Nephron (organoid): Measurements from ENCODE around the gene SOD1.

Experiments
- H3K27ac Mint-ChIP-seq, 3 experiments: 2 replicates each; pipeline ENCODE4 v1.8.0; 2020; ENCODE audit warnings: mixed read lengths in 3 of 3, mild to moderate bottlenecking in 2 of 3, moderate library complexity in 1 of 3
- H3K27me3 Mint-ChIP-seq: 2 replicates; pipeline ENCODE4 v1.8.0; 2021; ENCODE audit warnings: low read depth, mild to moderate bottlenecking, moderate library complexity, mixed read lengths
- H3K36me3 Mint-ChIP-seq: 2 replicates; pipeline ENCODE4 v1.8.0; 2020; ENCODE audit warnings: low read depth, mixed read lengths
- H3K4me1 Mint-ChIP-seq: 2 replicates; pipeline ENCODE4 v1.8.0; 2020; ENCODE audit warnings: mixed read lengths
- H3K4me3 Mint-ChIP-seq, 3 experiments: 2 replicates each; pipeline ENCODE4 v1.8.0; 2020; ENCODE audit warnings: mild to moderate bottlenecking in 3 of 3, mixed read lengths in 3 of 3, moderate library complexity in 2 of 3
- H3K9me3 Mint-ChIP-seq: 2 replicates; pipeline ENCODE4 v1.8.0; 2020; ENCODE audit warnings: mixed read lengths
- TF ChIP-seq, protein P1 (sequence below), 3 experiments: fragments of 200-600 bp; sonication (generic); IDR thresholded peaks; one replicate each; pipeline ENCODE4 v1.5.0; 2021; ENCODE audit warnings: antibody characterized with exemption in 3 of 3; ENCODE audit not compliant: unreplicated experiment in 3 of 3

The SOD1 gene

DNA sequence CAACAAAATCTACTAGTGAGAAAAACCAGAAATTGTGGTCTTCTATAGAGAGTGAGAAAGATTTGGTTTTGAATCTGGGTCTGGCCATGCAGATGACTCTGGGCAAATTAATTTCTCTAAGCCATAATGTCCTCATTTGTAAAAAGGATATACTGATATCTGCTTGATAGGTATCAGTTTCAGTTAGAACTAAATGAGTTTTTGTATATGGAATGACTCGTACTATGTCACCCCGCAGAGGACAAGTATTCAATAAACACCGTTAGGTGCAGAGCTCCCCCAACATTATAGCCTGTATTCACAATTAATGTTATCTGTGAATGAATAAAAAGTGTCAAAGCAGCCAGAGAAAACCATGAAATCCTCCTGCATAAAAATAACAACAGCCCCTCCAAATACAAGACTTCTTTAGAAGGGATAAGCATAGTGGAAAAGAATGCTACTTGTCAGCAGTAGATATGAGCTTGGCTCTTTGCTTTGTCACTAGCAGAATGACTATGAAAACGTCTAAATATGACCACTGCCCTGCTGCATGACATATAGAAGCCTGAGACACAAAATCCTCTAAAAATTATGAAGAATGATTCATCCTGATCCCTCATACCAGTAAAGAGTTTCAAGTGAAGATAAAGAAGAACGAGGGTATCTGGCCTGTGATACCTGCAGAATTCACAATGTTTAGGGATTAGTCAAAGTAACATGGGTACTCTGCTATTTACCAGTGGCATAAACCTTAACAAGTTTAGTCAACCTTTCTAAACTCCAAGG lies 54.7 kb downstream of the SOD1 start:
- Mint-ChIP-seq H3K27ac (peak overlapping the region in 1 of 3 experiments; percentile 67), H3K4me1 (peaks cover 32% of the 10 kb centered on the region), H3K9me3 (no peaks in the 10 kb centered on the region), H3K36me3 (peaks cover 5% of the 10 kb centered on the region), H3K27me3 (no peaks in the 10 kb centered on the region), H3K4me3 (no peak overlapping the region)
- TF ChIP-seq, protein P1, sequence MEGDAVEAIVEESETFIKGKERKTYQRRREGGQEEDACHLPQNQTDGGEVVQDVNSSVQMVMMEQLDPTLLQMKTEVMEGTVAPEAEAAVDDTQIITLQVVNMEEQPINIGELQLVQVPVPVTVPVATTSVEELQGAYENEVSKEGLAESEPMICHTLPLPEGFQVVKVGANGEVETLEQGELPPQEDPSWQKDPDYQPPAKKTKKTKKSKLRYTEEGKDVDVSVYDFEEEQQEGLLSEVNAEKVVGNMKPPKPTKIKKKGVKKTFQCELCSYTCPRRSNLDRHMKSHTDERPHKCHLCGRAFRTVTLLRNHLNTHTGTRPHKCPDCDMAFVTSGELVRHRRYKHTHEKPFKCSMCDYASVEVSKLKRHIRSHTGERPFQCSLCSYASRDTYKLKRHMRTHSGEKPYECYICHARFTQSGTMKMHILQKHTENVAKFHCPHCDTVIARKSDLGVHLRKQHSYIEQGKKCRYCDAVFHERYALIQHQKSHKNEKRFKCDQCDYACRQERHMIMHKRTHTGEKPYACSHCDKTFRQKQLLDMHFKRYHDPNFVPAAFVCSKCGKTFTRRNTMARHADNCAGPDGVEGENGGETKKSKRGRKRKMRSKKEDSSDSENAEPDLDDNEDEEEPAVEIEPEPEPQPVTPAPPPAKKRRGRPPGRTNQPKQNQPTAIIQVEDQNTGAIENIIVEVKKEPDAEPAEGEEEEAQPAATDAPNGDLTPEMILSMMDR (IDR thresholded peaks at IDR 0.05; ENCODE audit: unreplicated experiment in 3 of 3), result no peak

DNA sequence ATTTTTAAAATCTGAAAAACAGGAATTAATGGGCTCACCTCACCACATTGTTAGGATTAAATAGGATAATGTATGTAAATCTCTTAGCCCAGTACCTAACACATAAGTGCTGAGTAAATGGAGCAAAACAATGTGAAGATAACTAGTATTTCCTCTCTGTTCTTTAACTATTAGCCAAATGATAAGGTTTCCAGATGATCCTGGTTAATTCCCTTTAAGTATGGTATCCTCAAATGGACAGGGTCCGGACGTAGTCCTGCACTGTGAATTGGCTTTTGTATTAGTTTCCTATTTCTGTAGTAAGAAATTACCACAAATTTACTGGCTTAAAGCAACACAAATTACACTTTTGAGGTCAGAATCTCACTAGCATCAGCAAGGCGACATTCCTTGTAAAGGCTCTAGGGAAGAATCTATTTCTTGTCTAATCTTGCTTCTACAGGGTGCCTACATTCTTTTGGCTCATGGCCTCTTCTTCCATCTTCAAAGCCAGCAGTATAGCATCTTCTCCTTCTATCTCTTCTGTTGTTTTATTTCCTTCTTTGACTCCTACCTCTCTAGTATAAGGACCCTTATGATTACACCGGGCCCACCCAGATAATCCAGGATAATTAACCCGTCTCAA lies 55.4 kb downstream of the SOD1 start:
- H3K9me3 Mint-ChIP-seq, result no peaks in the 10 kb centered on the region
- H3K4me1 Mint-ChIP-seq, result peaks cover 25% of the 10 kb centered on the region
- no peak overlapping the region for H3K4me3 Mint-ChIP-seq
- H3K27me3 Mint-ChIP-seq, result no peaks in the 10 kb centered on the region
- H3K27ac Mint-ChIP-seq, result peak overlapping the region in 1 of 3 experiments; percentile 67
- H3K36me3 Mint-ChIP-seq, result peaks cover 8% of the 10 kb centered on the region
- TF ChIP-seq, protein P1 (IDR thresholded peaks at IDR 0.05; ENCODE audit: unreplicated experiment in 3 of 3), result no peak

DNA sequence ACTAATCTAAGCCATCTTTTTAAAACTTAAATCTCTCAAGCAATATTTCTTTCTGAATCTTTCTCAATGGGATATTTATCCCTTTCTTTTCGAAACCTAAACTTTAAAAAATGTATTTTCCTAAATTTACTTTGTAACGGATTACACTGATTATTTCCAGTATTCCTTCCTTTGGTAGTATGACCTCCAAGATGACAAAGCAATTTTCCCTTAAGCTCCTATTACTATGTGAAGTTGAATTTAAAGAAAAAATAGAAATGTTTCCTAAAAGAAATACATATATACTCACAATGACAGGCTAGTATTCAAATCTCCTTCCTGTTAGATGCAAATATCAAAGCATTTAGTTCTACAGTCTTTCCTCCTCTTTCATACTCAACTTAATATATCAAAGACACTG lies 56.6 kb downstream of the SOD1 start:
- TF ChIP-seq, protein P1 (IDR thresholded peaks at IDR 0.05; ENCODE audit: unreplicated experiment in 3 of 3), result no peak
- Mint-ChIP-seq H3K36me3 (peaks cover 11% of the 10 kb centered on the region), H3K4me3 (no peak overlapping the region)

More for the DNA sequence above, 56.6 kb downstream of the SOD1 start:
- peaks cover 22% of the 10 kb centered on the region for H3K4me1 Mint-ChIP-seq
- no peaks in the 10 kb centered on the region for H3K9me3 Mint-ChIP-seq
- no peaks in the 10 kb centered on the region for H3K27me3 Mint-ChIP-seq
- H3K27ac Mint-ChIP-seq, result no peak overlapping the region
